ENCODE measurements around the gene SPATA16.
"Not testable (repeated sequence)": the region's sequence is repeated elsewhere in the genome, so short reads cannot be mapped to it uniquely, and the experiment has no call there.

SPATA16 gene

GRCh38 chr3:172869368-172869771 lies 271.7 kb downstream of the SPATA16 start:
- FAIRE-seq, result no peak

- FAIRE-seq, result no peak
These were observed 272.3 kb downstream of the SPATA16 start for GRCh38 chr3:172868582-172869200.

GRCh38 chr3:172866726-172867350 lies 274.2 kb downstream of the SPATA16 start:
- not testable (repeated sequence) for FAIRE-seq

GRCh38 chr3:172859041-172859440 lies 282.0 kb downstream of the SPATA16 start:
- FAIRE-seq, result no peak

- no peak for FAIRE-seq
These were observed 284.0 kb downstream of the SPATA16 start for GRCh38 chr3:172856795-172857742.

- no peak for FAIRE-seq
These were observed 286.0 kb downstream of the SPATA16 start for GRCh38 chr3:172855037-172855436.

GRCh38 chr3:172853921-172854666 lies 286.9 kb downstream of the SPATA16 start:
- FAIRE-seq, result no peak

GRCh38 chr3:172853005-172853404 lies 288.0 kb downstream of the SPATA16 start:
- FAIRE-seq, result no peak

- FAIRE-seq, result no peak
These were observed 292.1 kb downstream of the SPATA16 start for GRCh38 chr3:172848910-172849309.

- FAIRE-seq, result no peak
These were observed 293.7 kb downstream of the SPATA16 start for GRCh38 chr3:172847292-172847691.

GRCh38 chr3:172846706-172847105 lies 294.3 kb downstream of the SPATA16 start:
- no peak for FAIRE-seq

GRCh38 chr3:172846103-172846561 lies 294.9 kb downstream of the SPATA16 start:
- no peak for FAIRE-seq

- no peak for FAIRE-seq
These were observed 296.6 kb downstream of the SPATA16 start for GRCh38 chr3:172844428-172844827.

- no peak for FAIRE-seq
These were observed 300.1 kb downstream of the SPATA16 start for GRCh38 chr3:172840913-172841312.

GRCh38 chr3:172840463-172840862 lies 300.6 kb downstream of the SPATA16 start:
- FAIRE-seq, result no peak

GRCh38 chr3:172839679-172840078 lies 301.4 kb downstream of the SPATA16 start:
- no peak for FAIRE-seq

Measured in G401.6 (cell line).